Effector memory CD8-positive, alpha-beta T cell (primary cell): ENCODE measurements around the gene CCER1.

Experiments used
- ATAC-seq: fragments of 150-1000 bp; cut with Tn5 transposase; replicated peaks from 2 replicates; pipeline ENCODE4 v1.10.0; 2021; ENCODE audit warnings: mild to moderate bottlenecking, moderate library complexity
- DNase-seq, 3 experiments: peaks; one replicate each; pipeline ENCODE4 v3.0.0; 2021
- H3K27ac Mint-ChIP-seq, 2 donors: one replicate each; pipeline ENCODE4 v1.8.0; 2022; ENCODE audit warnings: mild to moderate bottlenecking in 2 of 2, mixed read lengths in 2 of 2, moderate library complexity in 2 of 2
- H3K27me3 Mint-ChIP-seq, 2 donors: one replicate each; pipeline ENCODE4 v1.8.0; 2022; ENCODE audit warnings: mixed read lengths in 2 of 2
- H3K36me3 Mint-ChIP-seq: one replicate; pipeline ENCODE4 v1.8.0; 2022; ENCODE audit warnings: mild to moderate bottlenecking, moderate library complexity, mixed read lengths; ENCODE audit not compliant: insufficient read depth
- H3K4me1 Mint-ChIP-seq, 2 donors: one replicate each; pipeline ENCODE4 v1.8.0; 2022; ENCODE audit warnings: low read depth in 2 of 2, mixed read lengths in 2 of 2
- H3K4me3 Mint-ChIP-seq, 2 donors: one replicate each; pipeline ENCODE4 v1.8.0; 2022; ENCODE audit warnings: mild to moderate bottlenecking in 2 of 2, mixed read lengths in 2 of 2, moderate library complexity in 2 of 2
- H3K9me3 Mint-ChIP-seq, 2 donors: one replicate each; pipeline ENCODE4 v1.8.0; 2022; ENCODE audit warnings: mixed read lengths in 2 of 2

Gene CCER1

DNA sequence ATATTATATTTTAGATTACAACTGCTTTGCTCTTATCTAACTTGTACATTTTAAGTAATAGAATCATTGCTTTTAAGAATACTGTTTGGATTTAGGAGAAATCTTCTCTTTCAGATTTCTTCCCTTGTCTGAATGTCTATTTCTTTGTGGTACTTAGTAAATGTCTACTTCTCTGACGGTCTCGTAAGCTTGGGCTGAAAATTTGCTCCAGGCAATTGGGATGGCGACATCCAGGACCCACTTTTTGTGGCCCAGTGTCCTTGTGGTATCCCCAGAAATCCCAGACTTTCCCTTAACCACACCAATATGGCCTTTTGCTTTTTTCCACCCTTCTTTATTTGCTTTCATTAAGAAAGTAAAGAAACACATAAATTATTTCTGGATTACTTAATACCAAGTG lies 24.0 kb upstream of the CCER1 start:
- Mint-ChIP-seq H3K9me3 (no peaks in the 10 kb centered on the region), H3K27me3 (peaks cover 5% of the 10 kb centered on the region in 2 donors), H3K4me1 (no peaks in the 10 kb centered on the region), H3K27ac (no peak overlapping the region), H3K4me3 (no peak overlapping the region), H3K36me3 (no peaks in the 10 kb centered on the region)
- no peak for DNase-seq
- ATAC-seq, result no peak

GRCh38 chr12:90978117-90978770 lies 23.3 kb upstream of the CCER1 start:
- no peaks in the 10 kb centered on the region for H3K9me3 Mint-ChIP-seq
- no peak for ATAC-seq
- no peaks in the 10 kb centered on the region for H3K4me1 Mint-ChIP-seq
- H3K27ac Mint-ChIP-seq, result no peak overlapping the region
- H3K27me3 Mint-ChIP-seq, result no peaks in the 10 kb centered on the region
- no peak for DNase-seq
- no peaks in the 10 kb centered on the region for H3K36me3 Mint-ChIP-seq
- no peak overlapping the region for H3K4me3 Mint-ChIP-seq

- DNase-seq, result no peak
- Mint-ChIP-seq H3K9me3 (no peaks in the 10 kb centered on the region), H3K27ac (no peak overlapping the region), H3K27me3 (no peaks in the 10 kb centered on the region), H3K4me1 (no peaks in the 10 kb centered on the region), H3K4me3 (no peak overlapping the region), H3K36me3 (no peaks in the 10 kb centered on the region)
- no peak for ATAC-seq
Observed at GRCh38 chr12:90977224-90977623, 22.2 kb upstream of the CCER1 start.

GRCh38 chr12:90974286-90974685 lies 19.3 kb upstream of the CCER1 start:
- H3K4me3 Mint-ChIP-seq, result no peak overlapping the region
- H3K9me3 Mint-ChIP-seq, result no peaks in the 10 kb centered on the region
- ATAC-seq (no peak), DNase-seq (no peak)
- H3K27me3 Mint-ChIP-seq, result no peaks in the 10 kb centered on the region
- no peaks in the 10 kb centered on the region for H3K36me3 Mint-ChIP-seq
- H3K27ac Mint-ChIP-seq, result no peak overlapping the region
- H3K4me1 Mint-ChIP-seq, result no peaks in the 10 kb centered on the region

- peaks cover 0 to 5% of the 10 kb centered on the region in 2 donors for H3K27me3 Mint-ChIP-seq
- H3K4me1 Mint-ChIP-seq, result no peaks in the 10 kb centered on the region
- H3K27ac Mint-ChIP-seq, result no peak overlapping the region
- H3K36me3 Mint-ChIP-seq, result no peaks in the 10 kb centered on the region
- no peak overlapping the region for H3K4me3 Mint-ChIP-seq
- DNase-seq (no peak), ATAC-seq (no peak)
- no peaks in the 10 kb centered on the region for H3K9me3 Mint-ChIP-seq
Observed at GRCh38 chr12:90972226-90972625, 17.2 kb upstream of the CCER1 start.

- no peaks in the 10 kb centered on the region for H3K9me3 Mint-ChIP-seq
- no peak overlapping the region for H3K4me3 Mint-ChIP-seq
- H3K4me1 Mint-ChIP-seq, result no peaks in the 10 kb centered on the region
- ATAC-seq, result no peak
- DNase-seq, result no peak
- H3K27ac Mint-ChIP-seq, result no peak overlapping the region
- no peaks in the 10 kb centered on the region for H3K36me3 Mint-ChIP-seq
- peaks cover 0 to 5% of the 10 kb centered on the region in 2 donors for H3K27me3 Mint-ChIP-seq
Observed at GRCh38 chr12:90970911-90971310, 15.9 kb upstream of the CCER1 start.

DNA sequence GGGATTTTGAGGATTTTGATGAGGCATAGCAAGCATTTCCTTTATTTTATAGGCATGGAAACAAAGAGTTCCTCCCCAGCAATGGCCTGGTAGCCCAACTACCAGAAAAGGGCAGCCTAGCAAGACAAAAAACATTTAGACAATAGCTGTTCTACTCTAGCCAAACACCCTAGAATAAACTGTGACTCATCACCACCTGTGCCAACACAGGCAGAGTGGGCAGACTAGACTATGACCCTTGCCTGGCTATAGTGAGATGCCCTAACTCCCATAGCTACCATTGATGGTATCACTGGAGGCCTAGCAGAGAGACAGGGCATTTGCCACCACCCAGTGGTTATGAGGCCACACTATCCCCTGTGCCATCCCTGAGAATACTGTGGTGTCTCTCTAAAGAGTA lies 15.5 kb upstream of the CCER1 start:
- Mint-ChIP-seq H3K27me3 (peaks cover 0 to 5% of the 10 kb centered on the region in 2 donors), H3K36me3 (no peaks in the 10 kb centered on the region), H3K27ac (no peak overlapping the region), H3K9me3 (no peaks in the 10 kb centered on the region), H3K4me3 (no peak overlapping the region), H3K4me1 (no peaks in the 10 kb centered on the region)
- DNase-seq, result no peak
- ATAC-seq, result no peak

DNA sequence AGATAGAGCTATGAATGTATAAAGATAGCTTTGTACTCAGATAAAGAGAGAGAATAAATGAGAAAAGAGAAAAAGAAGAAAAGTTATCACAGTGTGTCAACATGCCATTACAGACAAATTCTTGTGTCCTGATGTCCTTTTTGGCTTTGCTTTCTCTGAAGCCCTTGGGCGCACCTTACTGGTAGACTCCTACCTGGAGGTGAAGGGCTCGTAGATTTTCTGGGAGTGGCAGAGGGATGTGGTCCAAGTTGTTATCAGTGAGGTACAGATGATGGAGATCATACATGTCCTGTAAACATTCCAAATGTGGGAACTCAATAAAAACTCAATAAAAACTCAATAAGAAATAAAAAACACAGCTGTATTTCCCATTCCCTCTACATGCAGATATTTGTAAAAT lies 14.9 kb upstream of the CCER1 start:
- Mint-ChIP-seq H3K27ac (no peak overlapping the region), H3K4me1 (no peaks in the 10 kb centered on the region), H3K9me3 (no peaks in the 10 kb centered on the region), H3K4me3 (no peak overlapping the region), H3K27me3 (peaks cover 0 to 5% of the 10 kb centered on the region in 2 donors), H3K36me3 (no peaks in the 10 kb centered on the region)
- no peak for ATAC-seq
- DNase-seq, result no peak

DNA sequence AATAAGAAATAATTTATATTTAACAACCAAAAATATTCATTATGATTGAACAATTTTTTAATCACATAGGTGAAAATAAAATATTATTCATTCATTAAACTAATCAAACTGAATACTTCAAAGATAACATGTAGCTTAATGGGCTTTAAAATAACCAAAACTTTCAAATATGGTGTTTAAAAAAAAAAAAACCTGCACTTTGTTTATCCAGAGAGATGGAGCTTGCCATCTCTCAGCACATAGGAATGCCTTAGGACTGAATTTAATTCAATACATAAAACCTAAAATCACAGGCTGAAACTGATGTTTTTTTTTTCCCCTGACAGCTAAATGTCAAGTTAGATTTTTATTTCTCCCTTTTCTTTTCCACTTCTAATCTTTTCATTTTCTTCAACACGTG lies 14.4 kb upstream of the CCER1 start:
- H3K9me3 Mint-ChIP-seq, result no peaks in the 10 kb centered on the region
- H3K27ac Mint-ChIP-seq, result no peak overlapping the region
- peaks cover 0 to 5% of the 10 kb centered on the region in 2 donors for H3K27me3 Mint-ChIP-seq
- DNase-seq (no peak), ATAC-seq (no peak)
- no peaks in the 10 kb centered on the region for H3K4me1 Mint-ChIP-seq
- no peak overlapping the region for H3K4me3 Mint-ChIP-seq
- H3K36me3 Mint-ChIP-seq, result no peaks in the 10 kb centered on the region

DNA sequence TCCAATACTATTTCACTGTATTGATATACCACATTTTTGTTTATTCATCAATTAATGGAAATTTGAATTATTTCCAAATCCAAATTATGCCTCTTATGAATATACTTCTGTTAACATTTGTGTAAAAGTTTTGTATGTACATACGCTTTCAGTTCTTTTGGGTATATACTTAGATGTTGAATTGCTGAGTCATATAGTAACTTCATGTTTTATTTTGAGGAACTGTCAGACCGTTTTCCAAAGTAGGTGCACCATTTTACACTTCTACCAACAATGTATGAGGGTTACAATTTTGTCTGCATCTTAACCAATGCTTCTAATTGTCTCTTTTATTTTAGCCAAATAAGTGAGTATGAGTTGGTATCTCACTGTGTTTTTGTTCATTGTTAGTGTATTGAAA lies 10.2 kb upstream of the CCER1 start:
- Mint-ChIP-seq H3K27me3 (peaks cover 0 to 5% of the 10 kb centered on the region in 2 donors), H3K4me3 (no peak overlapping the region), H3K4me1 (no peaks in the 10 kb centered on the region), H3K27ac (no peak overlapping the region), H3K36me3 (no peaks in the 10 kb centered on the region), H3K9me3 (no peaks in the 10 kb centered on the region)
- no peak for DNase-seq
- no peak for ATAC-seq

DNA sequence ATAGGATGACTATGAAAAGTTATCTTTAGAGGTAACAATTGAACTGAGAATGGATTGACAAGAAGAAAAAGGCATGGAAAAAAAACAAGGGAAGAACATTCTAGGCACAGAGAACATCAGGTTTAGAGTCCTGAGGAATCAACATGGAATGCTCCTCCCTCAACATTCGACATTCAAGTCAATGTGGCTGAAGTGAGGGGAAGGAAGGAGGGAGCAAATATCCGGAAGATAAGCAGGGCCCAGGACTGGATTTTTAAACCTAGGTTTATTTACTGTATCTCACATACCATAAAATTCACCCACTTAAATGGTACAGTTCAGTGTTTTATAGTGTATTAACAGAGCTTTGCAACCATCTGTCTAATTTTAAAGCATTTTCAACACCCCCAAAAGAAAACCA lies 9.6 kb upstream of the CCER1 start:
- Mint-ChIP-seq H3K27me3 (peaks cover 0 to 9% of the 10 kb centered on the region in 2 donors), H3K4me3 (no peak overlapping the region), H3K9me3 (no peaks in the 10 kb centered on the region), H3K27ac (no peak overlapping the region), H3K36me3 (no peaks in the 10 kb centered on the region), H3K4me1 (no peaks in the 10 kb centered on the region)
- DNase-seq (no peak), ATAC-seq (no peak)

DNA sequence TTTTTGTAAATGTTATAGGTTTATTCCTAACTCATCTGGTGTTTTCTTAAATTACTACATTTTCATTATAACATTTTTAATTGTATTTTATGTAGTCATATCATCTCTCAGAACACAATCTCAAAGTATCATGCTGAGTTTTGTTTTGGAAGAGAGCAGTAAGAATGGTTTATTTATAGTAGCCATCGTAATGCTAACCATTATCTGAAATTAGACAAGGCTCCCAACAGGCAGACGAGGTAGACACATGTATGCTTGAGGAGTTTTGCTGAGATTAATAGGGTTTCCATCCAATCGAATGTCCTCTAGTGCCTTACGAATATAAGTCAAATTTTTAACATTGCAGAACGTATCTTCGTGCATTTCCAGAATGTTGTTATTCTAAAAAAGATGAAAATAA lies 9.0 kb upstream of the CCER1 start:
- no peak for ATAC-seq
- Mint-ChIP-seq H3K4me3 (no peak overlapping the region), H3K36me3 (no peaks in the 10 kb centered on the region), H3K27me3 (peaks cover 0 to 10% of the 10 kb centered on the region in 2 donors), H3K9me3 (no peaks in the 10 kb centered on the region), H3K27ac (no peak overlapping the region), H3K4me1 (no peaks in the 10 kb centered on the region)
- DNase-seq, result no peak

DNA sequence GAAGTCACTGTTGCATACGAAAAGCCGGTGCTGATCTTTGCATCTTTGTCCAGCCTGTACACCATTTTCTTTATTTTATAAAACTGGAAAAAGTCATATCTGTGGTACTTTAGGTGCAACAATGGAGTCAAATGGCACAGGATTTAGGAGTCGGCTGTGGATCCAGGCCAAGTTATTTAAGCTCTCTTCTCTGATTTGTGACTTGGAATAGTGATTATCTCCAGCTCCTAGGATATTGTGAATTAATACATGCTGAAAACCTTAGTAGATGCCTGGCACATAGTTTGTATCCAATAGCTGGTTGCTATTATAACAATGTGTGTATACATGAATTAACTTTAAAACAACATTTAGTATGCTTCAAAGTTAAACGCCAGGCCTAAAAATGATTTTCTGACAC lies 6.2 kb upstream of the CCER1 start:
- Mint-ChIP-seq H3K4me1 (no peaks in the 10 kb centered on the region), H3K4me3 (no peak overlapping the region), H3K9me3 (no peaks in the 10 kb centered on the region), H3K27ac (no peak overlapping the region), H3K36me3 (no peaks in the 10 kb centered on the region), H3K27me3 (peaks cover 0 to 5% of the 10 kb centered on the region in 2 donors)
- DNase-seq, result no peak
- no peak for ATAC-seq

GRCh38 chr12:90959538-90960139 lies 4.7 kb upstream of the CCER1 start:
- peak; percentile 56 for ATAC-seq
- Mint-ChIP-seq H3K4me3 (no peak overlapping the region), H3K36me3 (no peaks in the 10 kb centered on the region), H3K4me1 (no peaks in the 10 kb centered on the region), H3K9me3 (no peaks in the 10 kb centered on the region), H3K27ac (no peak overlapping the region), H3K27me3 (peaks cover 0 to 5% of the 10 kb centered on the region in 2 donors)
- peak in 1 of 3 experiments; percentile 20 for DNase-seq
